Globus pallidus (tissue), 1 donor: ENCODE data around the gene UNC79.
A peak's percentile ranks its signal among the peaks of the same experiment; 100 is the strongest.
"Not testable (repeated sequence)": the region's sequence is repeated elsewhere in the genome, so short reads cannot be mapped to it uniquely, and the experiment has no call there.

Source experiments
- DNase-seq: peaks from one replicate; pipeline ENCODE4 v3.0.0-alpha.2; 2015; ENCODE audit warnings: low spot score

The UNC79 gene

GRCh38 chr14:93430315-93431035 is at the start of gene UNC79:
TSS of gene UNC79 (plus strand) at chr14:93430939. CDS start at chr14:93431030, 91 bp downstream.
- DNase-seq = peak; percentile 56

- DNase-seq = no peak
These were observed 49.1 kb upstream of the UNC79 start for GRCh38 chr14:93381644-93382043.

GRCh38 chr14:93384256-93384655 is 46.5 kb upstream of the UNC79 start:
- peak; percentile 87 for DNase-seq

GRCh38 chr14:93395231-93395630 is 35.5 kb upstream of the UNC79 start:
- DNase-seq = no peak

DNA sequence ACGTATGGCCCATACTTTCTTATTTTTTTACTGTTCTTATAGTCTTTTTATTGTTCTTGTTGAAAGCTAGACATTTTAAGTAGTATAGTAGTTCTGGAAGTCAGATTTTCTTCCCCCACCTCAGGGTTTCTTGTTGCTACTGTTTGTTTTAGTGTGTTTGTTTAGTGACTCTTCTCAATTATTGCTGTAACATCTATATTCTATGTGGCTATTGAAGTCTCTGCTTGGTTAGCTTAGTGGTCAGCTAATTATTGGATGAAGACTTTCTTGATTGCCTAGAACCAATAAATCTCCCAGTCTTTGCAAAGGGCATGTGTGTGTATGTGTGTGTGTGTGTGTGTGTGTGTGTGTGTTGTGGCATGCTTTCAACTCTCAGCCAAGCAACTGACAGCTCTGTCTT is 34.3 kb upstream of the UNC79 start:
- DNase-seq = no peak

DNA sequence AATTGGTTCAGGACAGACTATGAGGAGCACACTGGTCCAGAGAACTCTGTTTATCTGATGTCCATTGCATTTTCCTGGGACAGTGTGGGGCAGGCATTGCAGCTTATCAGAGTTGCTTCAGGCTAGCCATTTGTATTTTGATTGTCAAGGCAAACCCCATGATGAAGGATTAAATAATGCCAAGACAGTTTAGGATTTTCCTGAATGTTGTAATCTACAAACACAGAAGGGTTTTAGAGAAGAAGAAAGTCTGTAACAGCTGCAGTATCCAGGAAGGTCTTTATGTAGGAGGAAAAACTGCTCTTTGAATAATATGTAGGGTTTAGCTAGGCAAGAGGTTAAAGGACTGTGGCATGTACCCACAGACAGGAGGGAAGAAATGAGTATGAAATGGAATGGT is 32.2 kb upstream of the UNC79 start:
- DNase-seq = no peak

GRCh38 chr14:93402951-93403350 is 27.8 kb upstream of the UNC79 start:
- no peak for DNase-seq

DNA sequence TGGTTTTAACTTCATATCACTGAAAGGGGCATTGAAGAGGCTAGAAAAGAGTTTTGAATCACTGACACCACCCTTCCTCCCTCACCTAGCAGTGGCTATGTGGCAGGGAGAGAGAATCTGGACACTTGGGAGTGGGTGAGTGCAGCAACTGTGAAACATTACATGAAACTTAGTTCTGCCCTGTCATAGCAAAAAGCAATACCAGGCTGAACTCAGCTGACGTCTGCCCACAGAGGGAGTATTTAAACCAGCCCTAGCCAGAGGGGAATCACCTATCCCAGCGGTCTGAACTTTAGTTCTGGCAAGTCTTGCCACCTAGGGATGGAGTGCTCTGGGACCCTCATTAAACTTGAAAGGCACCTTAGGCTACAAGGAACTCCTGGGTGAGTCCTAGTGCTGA is 20.7 kb upstream of the UNC79 start:
- DNase-seq = no peak

- no peak for DNase-seq
These were observed 19.8 kb upstream of the UNC79 start for GRCh38 chr14:93410893-93411292.

GRCh38 chr14:93425136-93425535 is 5.6 kb upstream of the UNC79 start:
- not testable (repeated sequence) for DNase-seq

DNA sequence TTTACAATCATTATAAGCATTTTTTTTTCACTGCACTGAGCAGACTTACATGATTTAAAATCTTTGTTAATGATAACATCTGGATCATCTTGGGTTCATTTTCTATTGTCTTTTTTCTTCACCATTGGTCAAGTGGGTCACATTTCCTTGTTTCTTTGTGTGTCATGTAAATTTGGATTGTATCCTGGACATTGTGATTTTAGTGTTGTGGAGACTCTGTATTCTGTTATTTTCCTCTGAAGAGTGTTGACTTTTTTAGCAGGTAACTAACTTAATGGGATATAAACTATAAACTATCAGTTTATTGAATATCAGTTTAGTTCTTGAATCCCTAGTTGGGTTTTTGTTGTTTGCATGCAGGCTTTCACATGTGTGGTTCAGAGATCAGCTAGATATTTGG is 4.0 kb upstream of the UNC79 start:
- no peak for DNase-seq

- DNase-seq = peak; percentile 70
These were observed 414 bp downstream of the UNC79 start for GRCh38 chr14:93431036-93431670.

DNA sequence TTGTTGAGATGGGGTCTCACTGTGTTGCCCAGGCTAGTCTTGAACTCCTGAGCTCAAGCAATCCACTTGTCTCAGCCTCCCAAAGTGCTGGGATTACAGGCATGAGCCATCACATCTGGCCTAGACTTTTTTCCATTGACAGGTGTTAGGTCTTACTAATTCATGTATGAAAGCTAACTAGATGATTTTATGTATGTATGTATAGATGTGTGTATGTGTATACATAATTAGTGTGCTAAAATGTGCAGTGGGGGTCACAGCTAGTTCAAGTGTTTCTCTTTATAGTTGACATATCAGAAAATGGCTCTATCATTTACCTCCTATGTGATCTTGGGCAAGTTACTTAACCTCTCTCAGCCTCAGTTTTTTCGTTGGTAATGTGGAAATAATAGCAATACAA is 23.5 kb downstream of the UNC79 start:
- DNase-seq = no peak

DNA sequence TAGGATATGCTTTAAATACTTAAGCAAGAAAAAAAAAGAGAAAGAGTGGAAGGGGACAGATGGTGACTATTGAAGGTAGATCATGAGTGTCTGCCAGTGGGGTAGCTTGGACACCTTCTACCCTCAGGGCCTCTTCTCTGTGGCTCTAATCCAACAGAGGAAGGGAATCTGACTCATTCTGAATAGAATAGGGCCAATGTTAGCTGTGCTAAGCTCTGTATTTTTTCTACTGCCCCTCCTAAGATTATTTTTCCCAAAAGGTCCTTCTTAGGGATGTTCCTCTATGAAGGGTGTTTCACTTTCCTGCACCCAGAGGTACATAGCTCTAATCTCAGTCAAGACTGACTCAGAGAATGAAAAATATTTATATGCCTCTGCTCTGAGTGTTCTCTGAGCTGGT is 25.6 kb downstream of the UNC79 start:
- DNase-seq = no peak

GRCh38 chr14:93458234-93458633 is 27.5 kb downstream of the UNC79 start:
- no peak for DNase-seq

DNA sequence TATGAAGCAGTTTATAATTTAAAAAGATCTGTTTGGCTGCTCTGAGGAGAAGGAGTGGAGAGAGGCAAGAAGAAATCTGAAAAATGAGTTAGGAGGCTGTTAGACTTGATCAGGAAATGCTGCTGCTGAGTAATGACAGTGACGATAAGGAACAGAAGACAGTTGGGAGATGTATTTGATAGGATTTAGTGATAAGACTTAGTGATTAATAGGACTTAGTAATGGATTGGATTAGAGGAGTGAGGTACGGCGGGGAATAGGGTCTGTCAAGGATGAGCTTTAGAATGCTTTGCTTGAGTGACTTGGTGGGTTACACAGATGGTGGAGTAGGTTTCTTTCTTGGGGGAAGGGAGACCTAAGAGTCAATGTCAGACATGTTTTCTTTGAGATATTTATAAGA is 31.7 kb downstream of the UNC79 start:
- no peak for DNase-seq

GRCh38 chr14:93464271-93464670 is 33.5 kb downstream of the UNC79 start:
- no peak for DNase-seq

GRCh38 chr14:93475471-93475870 is 44.7 kb downstream of the UNC79 start:
- DNase-seq = no peak

GRCh38 chr14:93476305-93476704 is 45.6 kb downstream of the UNC79 start:
- no peak for DNase-seq

- DNase-seq = not testable (repeated sequence)
These were observed 48.3 kb downstream of the UNC79 start for GRCh38 chr14:93479074-93479473.

GRCh38 chr14:93480867-93481266 is 50.1 kb downstream of the UNC79 start:
- DNase-seq = no peak

- DNase-seq = no peak
These were observed 51.0 kb downstream of the UNC79 start for GRCh38 chr14:93481758-93482157.

DNA sequence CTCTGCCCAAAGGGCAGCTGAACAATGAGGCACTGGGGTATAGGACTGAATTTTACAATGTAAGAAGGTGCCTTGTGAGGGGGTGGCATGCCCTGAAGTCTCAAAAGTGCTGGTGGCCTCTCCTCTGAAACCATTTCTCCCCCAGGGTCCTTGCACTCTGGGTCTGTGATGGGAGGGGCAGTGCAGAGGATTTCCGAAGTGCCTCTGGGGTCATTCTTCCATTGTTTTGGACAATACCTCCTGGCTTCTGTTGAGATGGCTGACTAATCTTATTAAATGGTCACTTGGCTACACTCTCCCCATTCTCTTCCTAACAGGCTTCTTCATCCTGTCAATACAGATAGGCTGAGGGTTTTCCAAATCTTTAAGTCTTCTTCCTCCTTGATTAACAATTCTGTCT is 59.3 kb downstream of the UNC79 start:
- no peak for DNase-seq

DNA sequence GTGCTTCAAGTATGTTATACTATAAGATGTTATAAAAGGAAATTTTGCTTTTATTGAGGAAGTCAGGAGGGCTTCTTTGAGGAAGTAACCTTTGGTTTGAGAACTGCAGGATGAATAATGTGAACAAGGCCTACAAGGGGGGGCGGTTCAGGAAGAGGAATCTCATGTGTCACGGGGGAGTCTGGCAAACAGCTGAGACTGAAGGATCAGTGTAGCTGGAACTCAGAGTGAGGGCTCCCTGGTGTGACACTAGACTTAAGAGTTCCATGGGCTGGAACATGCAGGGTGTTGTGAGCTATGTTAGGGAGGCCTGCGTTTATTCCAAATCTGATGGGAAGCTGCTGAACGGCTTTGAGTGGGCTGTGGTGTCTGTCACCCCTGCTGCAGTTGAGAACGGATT is 62.3 kb downstream of the UNC79 start:
- no peak for DNase-seq
